Neural cell (in vitro differentiated cells): ENCODE data around the gene RNF25.

Experiments used
- CTCF ChIP-seq: fragments of 450-650 bp; IDR thresholded peaks from 2 replicates; pipeline ENCODE4 v1.5.1; 2014; ENCODE audit warnings: antibody characterized with exemption, mild to moderate bottlenecking, moderate library complexity; ENCODE audit not compliant: poor library complexity, severe bottlenecking
- POLR2AphosphoS5 ChIP-seq: IDR thresholded peaks from 2 replicates; pipeline ENCODE4 v1.6.1; 2012
- RAD21 ChIP-seq: fragments of 450-650 bp; conservative IDR thresholded peaks from 2 replicates; pipeline ENCODE4 v1.6.1; 2014; ENCODE audit warnings: antibody characterized with exemption, mild to moderate bottlenecking, moderate library complexity
- SMC3 ChIP-seq: fragments of 450-650 bp; conservative IDR thresholded peaks from 2 replicates; pipeline ENCODE4 v1.6.1; 2014; ENCODE audit warnings: antibody characterized with exemption, mild to moderate bottlenecking, moderate library complexity; ENCODE audit not compliant: poor library complexity
- TAF1 ChIP-seq: IDR thresholded peaks from 2 replicates; pipeline ENCODE4 v1.6.1; 2012; ENCODE audit warnings: low read depth

- TF ChIP-seq CTCF (no peak), RAD21 (no peak), TAF1 (peak; percentile 43), SMC3 (no peak), POLR2AphosphoS5 (peak; percentile 71)
Observed at GRCh38 chr2:218659258-218659987, 12.4 kb downstream of the RNF25 start, which contains the start of the genes BCS1L and ZNF142.
